ENCODE data around the gene CYB561D2. TPM values are rescaled to one million over a fixed set of nuclear protein-coding genes. Genes with fewer than 3 reads are reported as not detected.
A peak's percentile ranks its signal among the peaks of the same experiment; 100 is the strongest.

CYB561D2 gene
- total RNA-seq, 1 experiment from 2014 or later = 9.5 TPM

DNA sequence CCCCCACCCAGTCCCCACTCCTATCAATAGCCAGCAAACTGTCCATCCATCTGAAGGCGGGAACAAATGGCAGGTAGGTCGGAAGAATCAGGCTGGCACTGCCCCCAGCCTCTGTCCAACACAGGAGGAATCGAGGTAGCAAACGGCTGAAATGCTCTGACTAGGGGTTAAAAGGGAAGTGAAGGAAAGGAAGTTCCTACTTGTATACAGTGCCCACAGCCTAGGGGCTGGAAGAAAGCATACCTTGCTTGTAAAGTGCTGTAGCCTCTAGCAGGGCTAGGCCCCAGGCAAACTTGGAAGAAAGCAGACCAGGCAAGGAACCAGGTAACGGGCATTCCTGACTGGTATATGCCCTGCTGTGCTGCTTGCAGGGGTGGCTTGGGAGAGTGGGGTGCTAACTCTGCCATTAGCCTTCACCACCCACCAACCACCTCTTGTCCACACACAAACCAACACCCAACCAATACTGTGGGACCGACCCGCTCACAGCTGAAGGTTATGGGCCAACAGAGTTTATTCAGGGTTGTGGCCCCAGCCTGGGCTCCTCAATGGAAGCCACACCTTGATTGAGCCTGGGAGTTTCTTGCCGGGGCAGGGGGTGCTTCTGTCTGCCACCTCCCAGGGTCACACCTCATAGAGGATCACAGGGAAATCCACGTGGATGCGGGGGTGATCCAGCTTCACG lies 25.0 kb upstream of the CYB561D2 start:
- ChIA-PET RAD21 (ENCODE audit: low non-redundant PET in 1 of 2, low total read pairs in 2 of 2, uncharacterized antibody in 2 of 2, unreplicated experiment in 2 of 2) (no interaction called here), POLR2A (interaction anchor here (0.6 kb wide), 1 partner anchor 12 kb away, joined by 3 read pairs; no protein-coding TSS in a partner anchor), CTCF (interaction anchor here (1.3 to 1.8 kb wide), 2 partner anchors 33 to 56 kb away, joined by 4 to 8 read pairs; partner anchors contain the start of genes IFRD2 and SEMA3B)
- Histone ChIP-seq H3K27me3 (ENCODE audit: insufficient read depth, low read length) (no peaks in the 10 kb centered on the region), H3K36me3 (ENCODE audit: control insufficient read depth in 1 of 2, insufficient read depth in 2 of 2, low read length in 2 of 2) (peaks cover 20 to 21% of the 10 kb centered on the region in 2 experiments; a peak in 3 of 4 replicates), H3K9me2 (ENCODE audit: insufficient read depth) (no peaks in the 10 kb centered on the region), H3K9ac (ENCODE audit: low read length) (no peak overlapping the region), H4K20me1 (ENCODE audit: insufficient read depth) (no peaks in the 10 kb centered on the region), H3K4me2 (ENCODE audit: low read length) (no peak overlapping the region), H3K27ac (ENCODE audit: low read depth, low read length) (no peak overlapping the region), H2AFZ (ENCODE audit: low read depth, low read length, poor library complexity, severe bottlenecking) (no peak overlapping the region), H3K9me3 (ENCODE audit: control insufficient read depth in 1 of 2, insufficient read depth in 1 of 2, low read depth in 1 of 2, low read length in 2 of 2) (no peaks in the 10 kb centered on the region), H3K4me3 (replicated peaks in 1 of 2; ENCODE audit: low read depth in 1 of 2, low read length in 2 of 2) (no peak overlapping the region), H3K4me1 (ENCODE audit: control insufficient read depth in 1 of 2, insufficient read depth in 2 of 2, low read length in 2 of 2) (peaks cover 23 to 47% of the 10 kb centered on the region in 2 experiments), H3K79me2 (ENCODE audit: insufficient read depth, low read length) (peaks cover 33% of the 10 kb centered on the region)
- no peak for TF ChIP-seq POLR2AphosphoS5 (IDR thresholded peaks at IDR 0.05; ENCODE audit: low read depth, low read length)
- no peak for TF ChIP-seq SIN3A (IDR thresholded peaks at IDR 0.05; ENCODE audit: low read depth)
- TF ChIP-seq TCF7L2 (IDR thresholded peaks at IDR 0.05; ENCODE audit: borderline replicate concordance, extremely low read depth, insufficient read depth, insufficient read length) = no peak
- intact Hi-C loops (cut with micrococcal nuclease) = loop anchor here (2.0 kb wide), 1 partner anchor 65 kb away; no protein-coding TSS in a partner anchor
- no peak for ATAC-seq
- DNase-seq (ENCODE audit: low read depth, low spot score) = no peak
- BruUV-seq (replicated peaks) = no TSS peak

DNA sequence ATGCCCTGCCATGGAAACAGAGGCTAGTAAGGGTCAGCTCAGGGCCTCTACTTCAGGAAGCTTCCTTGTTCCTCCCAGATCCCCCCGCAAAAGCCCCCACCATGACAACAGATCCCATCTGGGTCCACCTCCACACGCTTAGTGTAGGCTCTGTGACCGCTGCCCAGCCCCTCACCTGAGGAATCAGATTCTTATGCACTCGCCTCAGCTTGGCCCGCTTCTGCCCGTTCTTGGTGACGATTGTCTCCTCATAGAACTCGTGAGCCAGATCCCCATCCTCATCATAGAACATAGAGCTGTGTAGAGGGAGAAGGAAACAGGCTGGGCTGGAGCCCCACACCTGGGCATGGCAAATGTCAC lies 24.5 kb upstream of the CYB561D2 start:
- Histone ChIP-seq H3K9ac (ENCODE audit: low read length) (0 out of 2 replicates have a peak overlapping the region, but pooled peaks have one; percentile 86), H3K4me1 (ENCODE audit: control insufficient read depth in 1 of 2, insufficient read depth in 2 of 2, low read length in 2 of 2) (peaks cover 23 to 46% of the 10 kb centered on the region in 2 experiments), H3K9me3 (ENCODE audit: control insufficient read depth in 1 of 2, insufficient read depth in 1 of 2, low read depth in 1 of 2, low read length in 2 of 2) (no peaks in the 10 kb centered on the region), H3K27me3 (ENCODE audit: insufficient read depth, low read length) (no peaks in the 10 kb centered on the region), H4K20me1 (ENCODE audit: insufficient read depth) (no peaks in the 10 kb centered on the region), H3K4me3 (replicated peaks in 1 of 2; ENCODE audit: low read depth in 1 of 2, low read length in 2 of 2) (no peak overlapping the region), H3K4me2 (ENCODE audit: low read length) (peak overlapping the region; percentile 88; the same call in 1 of the 2 replicates), H2AFZ (ENCODE audit: low read depth, low read length, poor library complexity, severe bottlenecking) (no peak overlapping the region), H3K9me2 (ENCODE audit: insufficient read depth) (no peaks in the 10 kb centered on the region), H3K79me2 (ENCODE audit: insufficient read depth, low read length) (peaks cover 35% of the 10 kb centered on the region), H3K27ac (ENCODE audit: low read depth, low read length) (no peak overlapping the region), H3K36me3 (ENCODE audit: control insufficient read depth in 1 of 2, insufficient read depth in 2 of 2, low read length in 2 of 2) (peaks cover 25 to 26% of the 10 kb centered on the region in 2 experiments; a peak in 3 of 4 replicates)
- RAD21 ChIA-PET (ENCODE audit: low non-redundant PET in 1 of 2, low total read pairs in 2 of 2, uncharacterized antibody in 2 of 2, unreplicated experiment in 2 of 2) = no interaction called here
- intact Hi-C loops (cut with micrococcal nuclease) = no loop called here
- POLR2A ChIA-PET = no interaction called here
- ATAC-seq (no peak), DNase-seq (ENCODE audit: low read depth, low spot score) (no peak)
- no TSS peak for BruUV-seq (replicated peaks)
- TF ChIP-seq CEBPB (IDR thresholded peaks at IDR 0.05; ENCODE audit: low read depth) (no peak), SP1 (IDR thresholded peaks at IDR 0.05; ENCODE audit: low read depth) (no peak), ZNF274 (IDR thresholded peaks at IDR 0.05; ENCODE audit: low read depth, low read length) (no peak), RAD21 (IDR thresholded peaks at IDR 0.05; ENCODE audit: low read depth) (no peak), POLR2A (IDR thresholded peaks at IDR 0.05; ENCODE audit: borderline replicate concordance, extremely low read depth, insufficient read depth, insufficient read length) (no peak), JUND (IDR thresholded peaks at IDR 0.05) (no peak)
- TF ChIP-seq, protein P1, sequence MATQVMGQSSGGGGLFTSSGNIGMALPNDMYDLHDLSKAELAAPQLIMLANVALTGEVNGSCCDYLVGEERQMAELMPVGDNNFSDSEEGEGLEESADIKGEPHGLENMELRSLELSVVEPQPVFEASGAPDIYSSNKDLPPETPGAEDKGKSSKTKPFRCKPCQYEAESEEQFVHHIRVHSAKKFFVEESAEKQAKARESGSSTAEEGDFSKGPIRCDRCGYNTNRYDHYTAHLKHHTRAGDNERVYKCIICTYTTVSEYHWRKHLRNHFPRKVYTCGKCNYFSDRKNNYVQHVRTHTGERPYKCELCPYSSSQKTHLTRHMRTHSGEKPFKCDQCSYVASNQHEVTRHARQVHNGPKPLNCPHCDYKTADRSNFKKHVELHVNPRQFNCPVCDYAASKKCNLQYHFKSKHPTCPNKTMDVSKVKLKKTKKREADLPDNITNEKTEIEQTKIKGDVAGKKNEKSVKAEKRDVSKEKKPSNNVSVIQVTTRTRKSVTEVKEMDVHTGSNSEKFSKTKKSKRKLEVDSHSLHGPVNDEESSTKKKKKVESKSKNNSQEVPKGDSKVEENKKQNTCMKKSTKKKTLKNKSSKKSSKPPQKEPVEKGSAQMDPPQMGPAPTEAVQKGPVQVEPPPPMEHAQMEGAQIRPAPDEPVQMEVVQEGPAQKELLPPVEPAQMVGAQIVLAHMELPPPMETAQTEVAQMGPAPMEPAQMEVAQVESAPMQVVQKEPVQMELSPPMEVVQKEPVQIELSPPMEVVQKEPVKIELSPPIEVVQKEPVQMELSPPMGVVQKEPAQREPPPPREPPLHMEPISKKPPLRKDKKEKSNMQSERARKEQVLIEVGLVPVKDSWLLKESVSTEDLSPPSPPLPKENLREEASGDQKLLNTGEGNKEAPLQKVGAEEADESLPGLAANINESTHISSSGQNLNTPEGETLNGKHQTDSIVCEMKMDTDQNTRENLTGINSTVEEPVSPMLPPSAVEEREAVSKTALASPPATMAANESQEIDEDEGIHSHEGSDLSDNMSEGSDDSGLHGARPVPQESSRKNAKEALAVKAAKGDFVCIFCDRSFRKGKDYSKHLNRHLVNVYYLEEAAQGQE (IDR thresholded peaks at IDR 0.05; ENCODE audit: low read depth) = no peak
- CTCF ChIA-PET = no interaction called here

Measured in HCT116 (cell line).